OCI-LY7 (cell line): ENCODE data around the gene GGA2. TPM values are rescaled to one million over a fixed set of nuclear protein-coding genes. Genes with fewer than 3 reads are reported as not detected.
A peak's percentile ranks its signal among the peaks of the same experiment; 100 is the strongest.

Experiments used
- BruUV-seq: library from RNA; stranded (reverse); fragments of 400-500 nt; replicated peaks from 2 replicates; lab custom pipeline; 2021; lab: Mats Ljungman, UMichigan
- CTCF ChIA-PET: fragments of 300-600 bp; sonication (Branson Sonifier 250); formaldehyde crosslinking; loops from one replicate; lab custom pipeline; 2022; ENCODE audit warnings: antibody characterized with exemption; ENCODE audit not compliant: unreplicated experiment; lab: Charles Lee
- POLR2A ChIA-PET: fragments of 300-600 bp; sonication (Branson Sonifier 250); formaldehyde crosslinking; loops from one replicate; lab custom pipeline; 2022; ENCODE audit warnings: antibody characterized with exemption; lab: Charles Lee
- DNase-seq: peaks from one replicate; pipeline ENCODE4 v3.0.0-alpha.2; 2015; ENCODE audit warnings: low spot score
- H2AFZ ChIP-seq: fragments of 200-600 bp; sonication (generic), shearing (Covaris generic); 2 replicates; pipeline ENCODE4 v1.6.1; 2014; ENCODE audit warnings: mild to moderate bottlenecking, antibody characterized with exemption, low read length, moderate library complexity
- H3K27ac ChIP-seq: fragments of 200-600 bp; sonication (generic); 2 replicates; pipeline ENCODE4 v1.5.1; 2014; ENCODE audit warnings: mixed run types, low read depth, mild to moderate bottlenecking, moderate library complexity, low read length, inconsistent platforms; ENCODE audit not compliant: poor library complexity, severe bottlenecking
- H3K36me3 ChIP-seq: fragments of 200-600 bp; sonication (generic); 2 replicates; pipeline ENCODE4 v1.6.1; 2014; ENCODE audit warnings: mild to moderate bottlenecking, antibody characterized with exemption, low read length, moderate library complexity, mixed read lengths; ENCODE audit not compliant: insufficient read depth
- H3K4me1 ChIP-seq: fragments of 200-600 bp; sonication (generic); 2 replicates; pipeline ENCODE4 v1.5.1; 2014; ENCODE audit warnings: mild to moderate bottlenecking, low read length; ENCODE audit not compliant: insufficient read depth, poor library complexity, severe bottlenecking
- H3K4me2 ChIP-seq: fragments of 200-600 bp; sonication (generic); 2 replicates; pipeline ENCODE4 v1.6.1; 2014; ENCODE audit warnings: mild to moderate bottlenecking, low read length
- H3K4me3 ChIP-seq: fragments of 200-600 bp; sonication (generic); 2 replicates; pipeline ENCODE4 v1.5.1; 2014; ENCODE audit warnings: mild to moderate bottlenecking, low read depth, low read length; ENCODE audit not compliant: poor library complexity, severe bottlenecking
- H3K79me2 ChIP-seq: fragments of 200-600 bp; sonication (generic); 2 replicates; pipeline ENCODE4 v1.6.1; 2016; ENCODE audit warnings: low read depth, mild to moderate bottlenecking, low read length, moderate library complexity, mixed read lengths; ENCODE audit not compliant: insufficient read depth
- H3K9me2 ChIP-seq: fragments of 200-600 bp; sonication (generic); 2 replicates; pipeline ENCODE4 v1.6.1; 2016; ENCODE audit warnings: mild to moderate bottlenecking, low read length, mixed read lengths; ENCODE audit not compliant: insufficient read depth
- H3K9me3 ChIP-seq: fragments of 200-600 bp; sonication (generic); 2 replicates; pipeline ENCODE4 v1.6.1; 2014; ENCODE audit warnings: mild to moderate bottlenecking, mixed run types, low read length, mixed read lengths
- H4K20me1 ChIP-seq: fragments of 200-600 bp; sonication (generic); 2 replicates; pipeline ENCODE4 v1.6.1; 2014; ENCODE audit warnings: mild to moderate bottlenecking, antibody characterized with exemption, low read length, moderate library complexity, mixed read lengths; ENCODE audit not compliant: insufficient read depth
- EZH2phosphoT487 ChIP-seq: fragments of 200-600 bp; sonication (generic); IDR thresholded peaks from 2 replicates; pipeline ENCODE4 v1.6.1; 2018; ENCODE audit warnings: low read depth, borderline replicate concordance, mild to moderate bottlenecking, mixed run types, antibody characterized with exemption, low read length, moderate library complexity, mixed read lengths
- intact Hi-C: fragments of 100-400 bp; cut with micrococcal nuclease; formaldehyde crosslinking; loops from one replicate; pipeline ENCODE4 v1.10.0; 2022; ENCODE audit not compliant: unreplicated experiment
- total RNA-seq, 2 experiments: library from RNA; depleted of rRNA in 1 of 2; stranded (reverse); fragments of >200 nt in 1 of 2; shearing (Covaris generic) in 1 of 2; gene quantifications; 2 replicates each; pipeline ENCODE4 v1.2.3, GENCODE V29; 2014 to 2022
- TF ChIP-seq, protein P1 (sequence below): fragments of 200-600 bp; sonication (generic); conservative IDR thresholded peaks from 2 replicates; pipeline ENCODE4 v1.5.1; 2014; ENCODE audit warnings: mild to moderate bottlenecking, antibody characterized with exemption, low read length, moderate library complexity, mixed read lengths

The GGA2 gene
- total RNA-seq, 2 experiments from 2014 or later, result 213 to 580 TPM

DNA sequence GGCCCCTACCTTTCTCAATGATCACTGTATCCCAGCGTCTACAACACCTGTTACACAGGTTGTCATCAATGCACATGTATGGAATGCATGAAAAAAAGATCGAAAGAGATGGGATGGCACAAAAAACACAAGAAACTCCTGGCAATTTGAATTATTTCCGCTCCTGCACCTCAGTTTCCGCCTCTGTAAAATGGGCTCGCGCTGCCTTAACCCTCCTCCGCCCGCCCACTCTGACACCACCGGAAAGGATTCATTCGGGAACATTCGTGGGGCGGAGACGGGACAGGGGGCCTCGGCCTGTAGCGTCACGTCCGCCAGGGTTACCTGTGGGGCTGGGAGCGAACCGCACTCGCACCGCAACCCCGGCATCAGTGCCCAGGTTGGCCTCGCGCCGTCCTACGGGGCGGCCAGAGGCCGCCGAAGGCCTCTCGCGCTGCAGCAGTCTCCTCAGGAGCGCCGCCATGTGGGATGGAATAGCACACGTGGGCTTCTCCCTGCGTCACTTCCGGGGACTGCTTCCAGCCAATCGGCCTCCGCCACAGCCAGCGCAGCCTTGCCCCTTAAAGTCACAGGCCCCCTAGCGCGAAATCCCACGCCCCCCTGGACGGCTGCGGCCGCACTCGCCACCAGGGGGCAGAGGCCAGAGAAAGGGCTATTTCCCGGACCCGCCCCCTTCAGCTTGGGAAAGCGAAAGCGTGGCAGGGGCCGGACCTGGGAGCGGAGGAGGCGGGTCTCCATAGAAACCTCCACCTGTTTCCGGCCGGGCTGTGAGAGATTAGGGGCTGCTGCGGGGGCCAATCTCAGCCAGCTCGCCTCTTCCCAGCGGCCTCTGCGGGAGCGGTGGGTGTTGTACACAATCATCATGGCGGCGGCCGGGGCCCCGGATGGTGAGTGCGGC is 46.8 kb upstream of the GGA2 start, which contains the start of the genes EARS2 and UBFD1:
EARS2 (minus strand) TSS at position 470 of the 898 bp plus-strand sequence; CDS start at position 463, 7 bp downstream.
UBFD1 (plus strand) TSS at position 847 of the 898 bp plus-strand sequence; CDS start at position 863, 16 bp downstream.
- intact Hi-C loops, result loop anchor here (1.0 to 2.0 kb wide), 5 partner anchors 39 to 121 kb away; partner anchors contain the start of genes DCTN5, NDUFAB1, PALB2 and PLK1
- peak within 1 kb of the TSS; percentile 78 for H3K27ac ChIP-seq
- no peaks in the 10 kb centered on the region for H3K9me3 ChIP-seq
- H3K79me2 ChIP-seq, result peaks cover 71% of the 10 kb centered on the region
- peak within 1 kb of the TSS; percentile 98 for H3K4me2 ChIP-seq
- H3K9me2 ChIP-seq, result no peaks in the 10 kb centered on the region
- BruUV-seq, result TSS peak; percentile 74
- peaks cover 41% of the 10 kb centered on the region for H3K4me1 ChIP-seq
- peak within 1 kb of the TSS; percentile 98 for H3K4me3 ChIP-seq
- ChIA-PET POLR2A (interaction anchor here (0.8 to 2.8 kb wide), 4 partner anchors 37 to 60 kb away, joined by 3 to 12 read pairs (median 3); no protein-coding TSS in a partner anchor), CTCF (interaction anchor here (2.3 kb wide), 1 partner anchor 40 kb away, joined by 7 read pairs; no protein-coding TSS in a partner anchor)
- DNase-seq, result peak; percentile 98
- H3K36me3 ChIP-seq, result peaks cover 58% of the 10 kb centered on the region
- TF ChIP-seq EZH2phosphoT487, result no peak
- TF ChIP-seq, protein P1, sequence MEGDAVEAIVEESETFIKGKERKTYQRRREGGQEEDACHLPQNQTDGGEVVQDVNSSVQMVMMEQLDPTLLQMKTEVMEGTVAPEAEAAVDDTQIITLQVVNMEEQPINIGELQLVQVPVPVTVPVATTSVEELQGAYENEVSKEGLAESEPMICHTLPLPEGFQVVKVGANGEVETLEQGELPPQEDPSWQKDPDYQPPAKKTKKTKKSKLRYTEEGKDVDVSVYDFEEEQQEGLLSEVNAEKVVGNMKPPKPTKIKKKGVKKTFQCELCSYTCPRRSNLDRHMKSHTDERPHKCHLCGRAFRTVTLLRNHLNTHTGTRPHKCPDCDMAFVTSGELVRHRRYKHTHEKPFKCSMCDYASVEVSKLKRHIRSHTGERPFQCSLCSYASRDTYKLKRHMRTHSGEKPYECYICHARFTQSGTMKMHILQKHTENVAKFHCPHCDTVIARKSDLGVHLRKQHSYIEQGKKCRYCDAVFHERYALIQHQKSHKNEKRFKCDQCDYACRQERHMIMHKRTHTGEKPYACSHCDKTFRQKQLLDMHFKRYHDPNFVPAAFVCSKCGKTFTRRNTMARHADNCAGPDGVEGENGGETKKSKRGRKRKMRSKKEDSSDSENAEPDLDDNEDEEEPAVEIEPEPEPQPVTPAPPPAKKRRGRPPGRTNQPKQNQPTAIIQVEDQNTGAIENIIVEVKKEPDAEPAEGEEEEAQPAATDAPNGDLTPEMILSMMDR, result peak; percentile 83
- no peaks in the 10 kb centered on the region; the same call in 1 of the 2 replicates for H4K20me1 ChIP-seq
- H2AFZ ChIP-seq, result peak within 1 kb of the TSS; percentile 57; the same call in 1 of the 2 replicates

GRCh38 chr16:23554536-23554935 is 44.2 kb upstream of the GGA2 start:
- no TSS peak for BruUV-seq

More at GRCh38 chr16:23554536-23554935, 44.2 kb upstream of the GGA2 start:
- peak; percentile 63 for DNase-seq
- peaks cover 59% of the 10 kb centered on the region for H3K79me2 ChIP-seq
- intact Hi-C loops, result no loop called here
- POLR2A ChIA-PET, result interaction anchor here (0.6 to 2.8 kb wide), 11 partner anchors 9 to 96 kb away, joined by 3 to 12 read pairs (median 3); no protein-coding TSS in a partner anchor
- no peaks in the 10 kb centered on the region; the same call in 1 of the 2 replicates for H4K20me1 ChIP-seq
- CTCF ChIA-PET, result interaction anchor here (1.1 kb wide), 1 partner anchor 42 kb away, joined by 3 read pairs; the partner anchor contains the start of gene NDUFAB1
- no peaks in the 10 kb centered on the region for H3K9me3 ChIP-seq
- H3K4me1 ChIP-seq, result peaks cover 41% of the 10 kb centered on the region
- H3K4me3 ChIP-seq, result peak overlapping the region; percentile 10
- peak overlapping the region; percentile 97 for H3K4me2 ChIP-seq
- H3K9me2 ChIP-seq, result no peaks in the 10 kb centered on the region
- no peak overlapping the region for H2AFZ ChIP-seq
- H3K27ac ChIP-seq, result peak overlapping the region; percentile 78
- TF ChIP-seq, protein P1, result no peak
- no peak for TF ChIP-seq EZH2phosphoT487
- peaks cover 57% of the 10 kb centered on the region for H3K36me3 ChIP-seq
